GM23338 (cell line): ENCODE results near the gene SLC6A18. TPM values are rescaled to one million over a fixed set of nuclear protein-coding genes. Genes with fewer than 3 reads are reported as not detected.

ENCODE experiments used
- ATAC-seq: fragments of 200-7000 bp; cut with Tn5 transposase; 3 replicates; pipeline ENCODE4 v1.9.1; 2020
- DNase-seq: peaks from one replicate; pipeline ENCODE4 v3.0.0-alpha.2; 2015; ENCODE audit warnings: low spot score
- H2AFZ ChIP-seq: fragments of 200-600 bp; sonication (generic); 2 replicates; pipeline ENCODE4 v1.8.0; 2016; ENCODE audit warnings: antibody characterized with exemption, mild to moderate bottlenecking, moderate library complexity
- H3F3A ChIP-seq: fragments of 200-600 bp; sonication (generic); replicated peaks from 2 replicates; pipeline ENCODE4 v1.8.0; 2017; ENCODE audit warnings: antibody characterized with exemption, mixed run types, low read depth
- H3K27ac ChIP-seq: fragments of 200-600 bp; sonication (generic); 2 replicates; pipeline ENCODE4 v1.6.1; 2016; ENCODE audit warnings: low read depth
- H3K27me3 ChIP-seq: fragments of 200-600 bp; sonication (generic); 2 replicates; pipeline ENCODE4 v1.8.0; 2016; ENCODE audit warnings: mild to moderate bottlenecking, mixed run types, moderate library complexity; ENCODE audit not compliant: insufficient read depth
- H3K36me3 ChIP-seq: fragments of 200-600 bp; sonication (generic); 2 replicates; pipeline ENCODE4 v1.8.0; 2016; ENCODE audit warnings: mild to moderate bottlenecking; ENCODE audit not compliant: insufficient read depth
- H3K4me1 ChIP-seq: fragments of 200-600 bp; sonication (generic); 2 replicates; pipeline ENCODE4 v1.8.0; 2016; ENCODE audit warnings: mild to moderate bottlenecking, moderate library complexity; ENCODE audit not compliant: insufficient read depth
- H3K4me2 ChIP-seq: fragments of 200-600 bp; sonication (generic); 2 replicates; pipeline ENCODE4 v1.7.1; 2017; ENCODE audit warnings: mixed run types
- H3K4me3 ChIP-seq: fragments of 200-600 bp; sonication (generic); 2 replicates; pipeline ENCODE4 v1.6.1; 2016; ENCODE audit warnings: mixed run types
- H3K79me2 ChIP-seq: fragments of 200-600 bp; sonication (generic); replicated peaks from 2 replicates; pipeline ENCODE4 v1.8.0; 2017; ENCODE audit warnings: mild to moderate bottlenecking; ENCODE audit not compliant: insufficient read depth
- H3K9me2 ChIP-seq: fragments of 200-600 bp; sonication (generic); 2 replicates; pipeline ENCODE4 v1.8.0; 2017; ENCODE audit not compliant: insufficient read depth
- H4K20me1 ChIP-seq: fragments of 200-600 bp; sonication (generic); replicated peaks from 2 replicates; pipeline ENCODE4 v1.8.0; 2017; ENCODE audit warnings: mild to moderate bottlenecking; ENCODE audit not compliant: insufficient read depth
- H3K27ac Mint-ChIP-seq: 2 replicates; pipeline ENCODE4 v1.8.0; 2020; ENCODE audit warnings: inconsistent platforms, mild to moderate bottlenecking, moderate library complexity, mixed read lengths
- H3K27me3 Mint-ChIP-seq: 3 replicates; pipeline ENCODE4 v1.8.0; 2022; ENCODE audit warnings: low read depth, mild to moderate bottlenecking, moderate library complexity, mixed read lengths, inconsistent platforms; ENCODE audit not compliant: insufficient read depth, poor library complexity
- H3K36me3 Mint-ChIP-seq: 3 replicates; pipeline ENCODE4 v1.8.0; 2021; ENCODE audit warnings: low read depth, mild to moderate bottlenecking, inconsistent platforms, moderate library complexity, mixed read lengths
- H3K4me1 Mint-ChIP-seq: 3 replicates; pipeline ENCODE4 v1.8.0; 2020; ENCODE audit warnings: mild to moderate bottlenecking, inconsistent platforms, mixed read lengths
- H3K4me3 Mint-ChIP-seq: 3 replicates; pipeline ENCODE4 v1.8.0; 2021; ENCODE audit warnings: moderate library complexity, mild to moderate bottlenecking, inconsistent platforms, mixed read lengths
- H3K9me3 Mint-ChIP-seq: 3 replicates; pipeline ENCODE4 v1.8.0; 2020; ENCODE audit warnings: moderate library complexity, mild to moderate bottlenecking, inconsistent platforms, mixed read lengths
- CTCF ChIP-seq, 2 experiments: fragments of 200-600 bp in 1 of 2; sonication (generic) in 1 of 2; conservative IDR thresholded peaks; 2 replicates each; pipeline versions ENCODE4 v1.5.1 to v1.6.1; 2016 to 2017; ENCODE audit warnings: antibody characterized with exemption in 2 of 2, low read depth in 2 of 2, mild to moderate bottlenecking in 2 of 2, moderate library complexity in 1 of 2
- ETS1 ChIP-seq: IDR thresholded peaks from 2 replicates; pipeline ENCODE4 v1.6.1; 2016; ENCODE audit warnings: antibody characterized with exemption
- EZH2 ChIP-seq: fragments of 200-600 bp; sonication (generic); IDR thresholded peaks from one replicate; pipeline ENCODE4 v1.8.0; 2017; ENCODE audit warnings: antibody characterized with exemption, mild to moderate bottlenecking, low read depth; ENCODE audit not compliant: unreplicated experiment
- JUNB ChIP-seq: IDR thresholded peaks from one replicate; pipeline ENCODE4 v1.6.1; 2016; ENCODE audit warnings: antibody characterized with exemption; ENCODE audit not compliant: unreplicated experiment
- NANOG ChIP-seq: IDR thresholded peaks from 2 replicates; pipeline ENCODE4 v1.6.1; 2016; ENCODE audit warnings: antibody characterized with exemption, borderline replicate concordance
- POLR2AphosphoS5 ChIP-seq: IDR thresholded peaks from 2 replicates; pipeline ENCODE4 v1.6.1; 2016; ENCODE audit warnings: antibody characterized with exemption, low read depth
- REST ChIP-seq: IDR thresholded peaks from one replicate; pipeline ENCODE4 v1.6.1; 2018; ENCODE audit warnings: antibody characterized with exemption; ENCODE audit not compliant: unreplicated experiment
- ZNF114 ChIP-seq: fragments of 250-450 bp; sonication (Bioruptor Pico); IDR thresholded peaks from 2 replicates; pipeline ENCODE4 v1.5.0; 2020; ENCODE audit warnings: mild to moderate bottlenecking, moderate library complexity
- ZNF331 ChIP-seq: fragments of 250-450 bp; sonication (Bioruptor Pico); IDR thresholded peaks from 2 replicates; pipeline ENCODE4 v1.5.0; 2020; ENCODE audit warnings: low read depth, mild to moderate bottlenecking, moderate library complexity
- ZNF462 ChIP-seq: fragments of 250-450 bp; sonication (Bioruptor Pico); IDR thresholded peaks from 2 replicates; pipeline ENCODE4 v1.5.0; 2020; ENCODE audit warnings: mild to moderate bottlenecking, moderate library complexity
- polyA plus RNA-seq: library from polyadenylated mRNA; unstranded; fragments of >200 nt; fragmentation: Nextera tagmentation; extraction: Ambion mirVana; gene quantifications from 2 replicates; pipeline ENCODE4 v1.2.1, GENCODE V29; 2016
- total RNA-seq: library from RNA; depleted of rRNA; stranded (reverse); fragments of >200 nt; shearing (Covaris generic); gene quantifications from 2 replicates; pipeline ENCODE4 v1.2.3, GENCODE V29; 2014

The SLC6A18 gene
- total and polyA plus RNA-seq, 2 experiments from 2014 or later = not detected

- no peaks in the 10 kb centered on the region for H3K36me3 Mint-ChIP-seq
- peaks cover 5% of the 10 kb centered on the region; the same call in 1 of the 2 replicates for H3F3A ChIP-seq
- H3K9me3 Mint-ChIP-seq = no peaks in the 10 kb centered on the region
- no peaks in the 10 kb centered on the region for H3K79me2 ChIP-seq
- H3K4me1 Mint-ChIP-seq = no peaks in the 10 kb centered on the region
- no peak overlapping the region for H3K27ac Mint-ChIP-seq
- H3K9me2 ChIP-seq = no peaks in the 10 kb centered on the region
- TF ChIP-seq POLR2AphosphoS5 (no peak), JUNB (no peak), ZNF331 (no peak), NANOG (no peak), ZNF114 (CRISPR knock-in tag) (no peak), REST (no peak)
- H3K27ac ChIP-seq = no peak overlapping the region
- no peak overlapping the region for H3K4me3 Mint-ChIP-seq
- no peak overlapping the region for H3K4me3 ChIP-seq
- no peaks in the 10 kb centered on the region for H4K20me1 ChIP-seq
- no peak overlapping the region for H2AFZ ChIP-seq
- H3K4me1 ChIP-seq = no peaks in the 10 kb centered on the region
- H3K27me3 Mint-ChIP-seq = peaks cover 11% of the 10 kb centered on the region
- DNase-seq = no peak
- ATAC-seq = no peak
- H3K27me3 ChIP-seq = no peaks in the 10 kb centered on the region
- H3K36me3 ChIP-seq = no peaks in the 10 kb centered on the region
- H3K4me2 ChIP-seq = no peak overlapping the region
These were observed 35.9 kb upstream of the SLC6A18 start for GRCh38 chr5:1189269-1189668.

- H3K27ac Mint-ChIP-seq = no peak overlapping the region
- no peak for TF ChIP-seq ETS1
- no peak for TF ChIP-seq NANOG
- no peak for TF ChIP-seq JUNB
- TF ChIP-seq ZNF462 (CRISPR knock-in tag) = no peak
- TF ChIP-seq CTCF (conservative IDR thresholded peaks at IDR 0.05; ENCODE audit: low read depth in 2 of 2) = no peak
- TF ChIP-seq EZH2 = no peak
- TF ChIP-seq ZNF114 (CRISPR knock-in tag) = no peak
These were observed 34.9 kb upstream of the SLC6A18 start for GRCh38 chr5:1190278-1190677.

More at GRCh38 chr5:1190278-1190677, 34.9 kb upstream of the SLC6A18 start:
- Histone ChIP-seq H3K27ac (no peak overlapping the region), H3K4me3 (no peak overlapping the region), H3K9me2 (no peaks in the 10 kb centered on the region), H3K36me3 (no peaks in the 10 kb centered on the region), H2AFZ (no peak overlapping the region), H3K79me2 (no peaks in the 10 kb centered on the region), H3K27me3 (no peaks in the 10 kb centered on the region), H3F3A (0 out of 2 replicates have a peak, but pooled peaks cover under 1% of the 10 kb centered on the region), H3K4me1 (no peaks in the 10 kb centered on the region), H3K4me2 (no peak overlapping the region), H4K20me1 (no peaks in the 10 kb centered on the region)
- ATAC-seq (no peak), DNase-seq (no peak)
- Mint-ChIP-seq H3K27me3 (peaks cover 13% of the 10 kb centered on the region), H3K4me3 (no peak overlapping the region), H3K9me3 (no peaks in the 10 kb centered on the region), H3K4me1 (no peaks in the 10 kb centered on the region), H3K36me3 (no peaks in the 10 kb centered on the region)
